Mucosa of gallbladder (tissue), 1 donor: ENCODE data around the gene TOMM7. TPM values are rescaled to one million over a fixed set of nuclear protein-coding genes. Genes with fewer than 3 reads are reported as not detected.
"Not testable (repeated sequence)": the region's sequence is repeated elsewhere in the genome, so short reads cannot be mapped to it uniquely, and the experiment has no call there.

ENCODE experiments used
- DNase-seq: peaks from one replicate; pipeline ENCODE4 v3.0.0-alpha.2; 2020; ENCODE audit warnings: low spot score
- total RNA-seq: library from RNA; stranded (reverse); gene quantifications from one replicate; pipeline ENCODE4 v1.2.1, GENCODE V29; 2021
- donor health status: DM: no; HTN: no; CAD: no.

Gene TOMM7
- total RNA-seq, 1 donor from 2014 or later = 345 TPM

- no peak for DNase-seq
These were observed 31.1 kb upstream of the TOMM7 start for GRCh38 chr7:22853674-22854157.

GRCh38 chr7:22853138-22853537, 30.5 kb upstream of the TOMM7 start:
- no peak for DNase-seq

- no peak for DNase-seq
These were observed 28.5 kb upstream of the TOMM7 start for GRCh38 chr7:22851145-22851544.

GRCh38 chr7:22850394-22850793, 27.7 kb upstream of the TOMM7 start:
- DNase-seq = not testable (repeated sequence)

GRCh38 chr7:22849662-22850061, 27.0 kb upstream of the TOMM7 start:
- DNase-seq = no peak

GRCh38 chr7:22849172-22849571, 26.5 kb upstream of the TOMM7 start:
- no peak for DNase-seq

- DNase-seq = no peak
These were observed 24.3 kb upstream of the TOMM7 start for GRCh38 chr7:22846961-22847360.

- no peak for DNase-seq
These were observed 22.7 kb upstream of the TOMM7 start for GRCh38 chr7:22845221-22845834.

GRCh38 chr7:22843681-22844309, 21.1 kb upstream of the TOMM7 start:
- no peak for DNase-seq

- no peak for DNase-seq
These were observed 20.3 kb upstream of the TOMM7 start for GRCh38 chr7:22842973-22843372.

- no peak for DNase-seq
These were observed 19.8 kb upstream of the TOMM7 start for GRCh38 chr7:22842383-22842941.

- DNase-seq = no peak
These were observed 19.3 kb upstream of the TOMM7 start for GRCh38 chr7:22841954-22842353.

- no peak for DNase-seq
These were observed 14.7 kb upstream of the TOMM7 start for GRCh38 chr7:22837308-22837707.

GRCh38 chr7:22836506-22836905, 13.9 kb upstream of the TOMM7 start:
- DNase-seq = not testable (repeated sequence)

GRCh38 chr7:22833957-22834356, 11.3 kb upstream of the TOMM7 start:
- DNase-seq = no peak

- no peak for DNase-seq
These were observed 10.6 kb upstream of the TOMM7 start for GRCh38 chr7:22833113-22833855.

GRCh38 chr7:22832401-22832800, 9.8 kb upstream of the TOMM7 start:
- DNase-seq = no peak

GRCh38 chr7:22831602-22832305, 9.1 kb upstream of the TOMM7 start:
- no peak for DNase-seq

GRCh38 chr7:22827563-22827962, 4.9 kb upstream of the TOMM7 start:
- no peak for DNase-seq

GRCh38 chr7:22826593-22826992, 3.9 kb upstream of the TOMM7 start:
- DNase-seq = no peak

GRCh38 chr7:22824760-22825159, 2.1 kb upstream of the TOMM7 start:
- no peak for DNase-seq

- no peak for DNase-seq
These were observed 471 bp upstream of the TOMM7 start for GRCh38 chr7:22823142-22823497.
